ENCODE results near the gene SLC40A1.

Gene SLC40A1

DNA sequence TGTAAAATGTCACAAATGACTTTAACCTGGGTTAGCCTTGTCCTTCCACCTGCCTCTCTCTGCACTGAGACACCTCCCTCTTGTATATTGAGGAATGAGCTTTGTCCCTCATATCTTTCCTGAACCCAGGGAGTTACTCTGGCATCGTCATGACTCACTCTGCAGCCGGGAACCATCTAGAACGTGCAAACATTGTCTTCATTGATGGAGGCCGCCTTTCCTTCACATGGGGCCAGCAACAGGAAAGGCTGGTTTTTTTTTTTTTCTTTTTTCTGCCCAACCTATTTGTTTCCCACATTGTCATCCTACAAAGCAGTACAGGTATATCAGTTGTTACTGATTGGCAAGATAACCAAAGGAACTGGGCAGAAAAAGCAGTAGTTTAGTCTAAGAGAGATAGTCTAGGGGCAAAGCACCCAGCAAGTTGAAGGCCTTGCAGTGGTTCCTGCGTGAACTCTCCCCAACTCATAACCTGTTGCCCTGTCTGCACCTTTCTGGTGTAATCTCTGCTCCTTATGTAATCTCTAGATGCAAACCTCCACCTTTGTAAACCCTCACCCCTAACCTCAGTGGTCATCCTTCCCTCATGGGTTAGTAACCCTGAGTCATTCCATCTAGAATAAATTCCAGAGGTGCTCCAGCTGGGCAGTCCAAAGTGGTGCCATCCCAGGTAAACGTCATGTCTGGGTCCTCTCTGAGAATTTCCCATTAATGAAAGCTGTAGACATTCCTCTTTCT lies 38.3 kb downstream of the SLC40A1 start:
- no peak for DNase-seq

DNA sequence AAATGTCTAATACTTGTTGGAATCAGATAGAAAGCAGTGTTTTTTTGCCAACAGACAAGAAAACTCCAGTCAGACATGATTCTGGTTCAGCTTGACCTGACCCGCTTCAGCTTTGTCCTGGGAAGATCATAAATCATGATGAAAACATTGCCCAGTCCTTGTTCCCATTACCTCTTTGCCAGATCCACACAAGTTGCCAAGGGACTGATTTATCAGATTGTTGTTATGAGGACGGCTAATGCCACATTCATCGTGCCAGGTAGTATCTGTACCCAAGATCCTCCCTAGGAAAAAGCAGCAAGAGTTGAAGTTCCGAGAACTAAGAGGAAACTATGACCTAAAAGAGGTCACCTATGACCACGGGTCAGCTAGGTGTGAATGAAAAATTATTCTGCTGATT lies 39.0 kb downstream of the SLC40A1 start:
- DNase-seq: no peak

DNA sequence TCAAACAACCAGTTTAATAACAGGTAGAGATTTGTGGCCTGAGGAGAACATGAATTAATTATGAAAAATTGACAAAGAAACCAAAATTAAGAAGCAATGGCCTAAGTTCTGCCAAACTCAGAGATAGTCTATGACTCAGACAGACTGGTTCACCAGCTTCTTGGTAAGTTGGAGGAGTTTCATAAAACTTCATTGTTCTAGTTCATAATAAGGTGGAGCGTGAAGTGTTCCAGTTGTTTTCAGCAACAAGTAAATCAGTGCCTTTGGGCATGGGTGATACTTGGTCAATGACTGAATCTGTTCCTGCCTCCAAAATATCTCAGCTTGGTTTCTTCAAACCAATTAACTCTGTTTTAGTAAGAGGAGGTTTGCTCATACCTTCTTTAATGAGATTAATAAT lies 40.0 kb downstream of the SLC40A1 start:
- DNase-seq: no peak

DNA sequence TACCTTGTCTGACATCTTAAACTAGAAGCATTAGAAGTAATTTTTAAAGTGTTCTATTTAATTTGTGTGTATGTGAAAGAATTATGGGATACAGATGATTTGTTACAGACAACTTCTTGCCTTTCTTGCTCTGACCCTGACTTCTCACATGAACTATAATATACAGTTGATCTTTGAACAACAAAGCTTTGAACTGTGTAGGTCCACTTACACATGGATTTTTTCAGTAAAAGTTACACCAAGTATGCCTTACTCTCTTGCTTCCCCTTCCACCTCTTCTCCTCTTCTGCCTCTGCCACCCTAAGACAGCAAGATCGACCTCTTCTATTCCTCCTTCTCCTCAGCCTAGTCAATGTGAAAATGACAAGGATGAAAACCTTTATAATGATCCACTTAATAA lies 42.2 kb downstream of the SLC40A1 start:
- DNase-seq: no peak

DNA sequence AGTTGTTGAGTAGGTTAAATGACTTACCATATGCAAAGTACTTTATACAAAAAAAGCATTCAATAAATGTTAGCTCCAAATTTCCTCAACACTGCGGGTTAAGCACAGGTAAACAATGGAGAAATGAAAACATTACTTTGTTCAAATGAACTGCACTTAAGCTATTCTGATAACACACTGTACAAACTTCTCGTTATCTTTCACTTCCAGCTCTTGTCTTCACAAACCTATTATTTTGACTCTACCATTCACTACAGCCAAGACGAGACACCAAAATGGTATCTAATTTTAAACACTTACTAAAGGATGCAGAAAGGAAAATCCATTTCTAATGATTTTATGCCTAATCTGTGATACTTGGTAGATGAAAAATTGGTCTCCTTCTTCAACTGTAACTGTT lies 43.8 kb downstream of the SLC40A1 start:
- no peak for DNase-seq

DNA sequence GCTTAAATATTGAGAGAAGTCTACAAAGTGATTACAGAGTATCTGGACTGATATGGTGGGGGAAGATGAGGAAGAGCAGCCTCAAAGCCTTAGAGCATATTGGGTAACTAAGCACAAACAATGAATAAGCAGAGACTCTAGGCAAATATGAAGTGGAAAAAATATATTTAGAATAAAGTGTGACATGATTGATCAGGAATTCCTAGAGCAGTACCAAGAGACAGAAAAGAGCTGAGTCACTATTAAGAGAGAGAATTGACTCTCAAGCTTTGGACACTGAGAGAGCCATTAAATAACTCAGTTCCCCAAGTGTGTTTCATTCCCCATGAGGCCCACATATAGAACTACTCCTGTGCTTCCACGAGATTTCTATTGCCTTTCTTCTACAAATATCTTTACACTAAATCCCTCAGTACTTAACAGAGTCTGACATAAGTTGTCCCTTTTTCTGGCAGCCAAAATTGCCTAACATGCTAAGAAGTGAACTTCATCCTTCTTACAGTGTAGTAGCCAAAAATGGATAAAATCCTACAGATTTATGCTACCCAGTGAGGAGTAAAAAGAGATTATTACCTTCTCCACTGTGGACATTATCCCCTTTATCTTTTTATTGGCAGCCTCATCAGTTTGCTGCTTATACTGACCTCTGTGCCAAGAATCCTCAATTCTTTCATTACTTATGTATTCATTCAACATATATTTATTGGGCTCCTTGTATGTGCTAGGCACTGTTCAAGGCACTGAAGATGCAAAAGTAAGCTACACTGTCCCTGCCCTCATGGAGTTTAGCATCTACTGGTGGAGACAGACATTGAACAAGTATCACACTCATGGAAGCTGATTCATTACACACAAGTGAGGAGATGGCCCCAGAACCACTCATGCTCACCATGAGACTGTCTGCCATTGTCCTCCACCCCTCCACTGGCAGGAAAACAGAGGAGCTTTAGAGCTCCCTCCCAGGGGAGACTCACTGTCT lies 45.4 kb downstream of the SLC40A1 start:
- DNase-seq: no peak

DNA sequence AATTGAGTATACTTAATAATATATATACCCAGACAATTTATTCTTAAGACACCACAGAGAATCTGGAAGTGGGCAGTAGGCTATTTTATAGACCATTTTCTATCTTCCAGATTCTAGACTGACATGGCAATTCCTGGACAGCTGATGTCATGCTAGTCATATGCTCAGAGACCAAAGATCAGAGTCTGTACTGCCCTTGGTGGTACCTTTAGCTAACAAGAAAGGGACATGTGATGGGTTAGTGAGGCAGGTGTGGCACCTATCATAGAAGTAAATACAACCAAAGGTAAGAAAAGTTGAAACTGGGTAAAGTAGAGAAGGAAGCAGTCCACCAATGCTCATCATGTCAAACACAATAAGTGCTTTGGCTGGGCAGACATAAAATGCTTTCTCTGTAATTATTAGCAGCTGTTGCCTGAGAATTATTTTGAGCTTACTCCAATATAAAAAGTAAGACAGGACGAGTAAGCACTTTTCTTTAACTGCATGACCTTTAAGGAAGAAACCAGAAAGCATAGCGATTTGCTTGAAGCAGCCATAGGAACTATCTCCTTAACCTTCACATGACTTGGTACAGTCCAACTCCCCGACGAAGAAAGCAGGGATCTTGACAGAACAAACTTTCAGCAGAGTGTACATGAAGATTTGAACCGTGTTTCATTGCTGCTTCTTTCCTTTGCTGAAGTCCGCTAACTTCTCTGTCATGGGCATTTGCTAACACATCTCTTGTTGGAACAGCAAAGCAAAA lies 47.1 kb downstream of the SLC40A1 start:
- no peak for DNase-seq

DNA sequence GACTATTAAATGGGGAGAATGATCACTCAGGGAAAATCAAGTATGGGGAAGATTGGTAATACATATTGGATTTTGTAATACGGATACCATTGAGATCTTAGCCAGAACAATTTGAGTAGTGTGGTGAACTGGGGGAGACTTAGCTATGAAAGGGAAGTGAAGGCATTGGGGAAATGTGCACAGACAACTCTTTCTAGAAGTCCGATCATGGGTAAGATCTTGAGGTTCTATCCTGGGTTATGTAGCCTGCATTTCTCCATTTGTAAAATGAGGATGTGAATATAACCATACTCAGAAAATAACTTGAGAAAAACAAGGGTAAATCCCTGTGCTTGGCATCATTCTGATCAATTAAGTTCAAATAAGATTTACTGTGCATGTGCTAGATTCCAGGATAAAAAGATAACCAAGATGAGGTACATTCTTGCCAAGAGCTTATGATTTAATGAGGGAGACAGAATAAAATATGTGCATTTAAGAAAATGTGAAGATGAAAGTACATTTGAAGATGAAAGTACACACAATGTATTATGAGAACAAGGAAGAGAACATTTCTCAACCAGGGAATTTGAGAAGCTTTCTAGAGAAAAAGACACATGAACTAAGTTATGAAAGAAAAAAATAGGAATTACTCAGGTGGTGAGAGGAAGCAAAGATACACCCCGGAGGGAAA lies 49.5 kb downstream of the SLC40A1 start:
- no peak for DNase-seq

DNA sequence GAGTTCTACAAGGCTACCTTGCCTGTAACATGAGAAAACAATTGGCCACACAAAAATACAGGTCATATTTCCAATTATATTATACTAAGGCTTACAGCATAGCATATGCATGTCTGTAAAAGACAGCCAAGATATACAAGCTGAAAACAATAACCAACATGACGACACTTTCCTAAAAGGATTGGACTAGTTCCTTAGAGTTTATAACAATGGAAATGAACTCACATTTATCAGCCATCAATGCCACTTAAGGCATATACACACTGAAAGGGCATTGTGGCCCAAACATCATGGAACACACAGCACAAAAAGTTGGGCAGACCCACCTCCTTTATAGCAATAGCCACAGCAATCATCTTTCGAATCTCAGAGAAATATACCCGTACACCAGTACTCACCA lies 52.0 kb downstream of the SLC40A1 start:
- DNase-seq: no peak

DNA sequence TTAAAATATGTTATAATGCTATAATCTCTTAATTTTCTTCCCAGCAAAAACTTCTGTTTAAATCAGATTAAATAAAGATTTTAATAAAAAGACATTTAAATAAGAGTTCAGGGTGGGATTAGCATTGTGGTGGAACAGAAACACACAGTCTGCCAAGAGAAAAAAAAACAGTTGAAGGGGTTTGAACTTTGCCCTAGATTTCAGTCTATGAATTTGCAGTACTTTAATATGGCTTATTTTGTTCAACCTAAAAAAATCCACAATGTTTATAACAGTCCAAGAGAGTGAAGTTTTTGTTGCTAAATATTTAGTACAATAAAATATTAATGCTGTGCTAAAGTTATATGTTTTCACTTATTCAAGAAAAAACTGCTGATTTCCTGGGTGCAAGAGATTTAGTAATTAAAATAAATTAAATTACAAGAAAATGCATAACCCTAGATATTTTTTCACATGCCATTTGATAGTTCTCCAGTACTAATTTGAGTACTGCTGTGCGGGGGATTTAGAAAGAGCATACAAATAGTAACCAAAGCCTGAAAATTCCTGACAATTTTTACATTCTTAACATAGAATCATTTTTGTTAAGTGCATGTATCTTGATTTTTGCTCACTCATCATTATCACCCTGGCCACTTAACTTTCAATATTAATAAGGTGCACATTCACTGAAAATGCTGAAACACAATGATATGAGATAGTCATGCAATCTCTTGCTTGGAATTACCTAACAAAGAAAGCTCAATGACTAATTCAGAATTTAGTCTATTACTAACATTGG lies 52.6 kb downstream of the SLC40A1 start:
- no peak for DNase-seq

DNA sequence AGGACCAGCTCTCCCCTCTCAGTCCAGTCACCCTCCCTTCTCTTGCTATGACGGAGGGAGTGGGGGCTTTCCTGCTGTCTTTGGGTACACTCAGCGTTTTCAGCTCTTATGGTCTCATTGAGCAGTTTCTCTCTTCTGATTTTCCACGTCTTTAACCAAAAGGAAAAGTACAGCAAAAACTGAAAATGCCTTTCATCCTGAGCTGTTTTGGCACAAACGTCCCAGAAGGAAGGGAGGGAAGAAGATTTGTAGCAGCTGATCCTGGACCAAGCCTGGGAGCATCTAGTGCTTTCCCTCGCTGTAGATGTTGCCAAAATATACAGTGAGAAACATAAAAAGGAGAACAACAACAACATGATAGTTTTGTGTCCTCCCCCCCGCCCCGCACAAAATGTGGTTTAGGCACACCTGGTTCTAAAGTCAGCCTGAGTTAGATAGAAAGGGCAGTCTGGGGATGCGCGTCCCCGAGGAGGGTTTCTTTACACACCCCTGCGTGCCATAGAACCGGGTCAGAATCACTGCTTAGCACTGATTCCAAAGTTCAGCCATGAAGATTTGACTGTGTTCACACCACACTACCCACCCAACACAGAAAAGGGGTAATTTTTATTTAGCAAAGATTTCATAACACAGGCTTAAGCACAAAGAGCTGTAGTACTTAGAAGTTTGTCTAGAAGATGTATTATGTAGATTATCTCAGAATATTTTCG lies 53.4 kb downstream of the SLC40A1 start:
- no peak for DNase-seq

DNA sequence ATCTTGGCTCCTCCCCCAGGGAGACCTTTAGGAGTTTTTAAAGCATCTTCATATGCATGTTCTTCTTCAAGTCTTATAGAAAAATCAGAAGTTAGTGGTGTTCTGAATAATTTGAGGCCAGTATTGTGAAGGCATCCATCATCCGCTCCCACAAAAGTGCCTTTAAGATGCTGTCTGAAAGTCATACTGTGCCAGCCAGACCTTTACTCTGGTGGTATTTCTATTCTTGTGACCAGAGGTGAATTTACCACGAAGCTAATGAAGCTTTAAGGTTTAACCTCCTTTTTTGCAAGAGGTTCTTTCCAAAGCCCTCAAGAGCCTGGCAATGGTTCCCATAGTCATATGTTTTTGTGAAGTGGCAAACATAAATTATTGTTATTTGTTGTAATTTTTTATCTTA lies 54.3 kb downstream of the SLC40A1 start:
- DNase-seq: no peak

DNA sequence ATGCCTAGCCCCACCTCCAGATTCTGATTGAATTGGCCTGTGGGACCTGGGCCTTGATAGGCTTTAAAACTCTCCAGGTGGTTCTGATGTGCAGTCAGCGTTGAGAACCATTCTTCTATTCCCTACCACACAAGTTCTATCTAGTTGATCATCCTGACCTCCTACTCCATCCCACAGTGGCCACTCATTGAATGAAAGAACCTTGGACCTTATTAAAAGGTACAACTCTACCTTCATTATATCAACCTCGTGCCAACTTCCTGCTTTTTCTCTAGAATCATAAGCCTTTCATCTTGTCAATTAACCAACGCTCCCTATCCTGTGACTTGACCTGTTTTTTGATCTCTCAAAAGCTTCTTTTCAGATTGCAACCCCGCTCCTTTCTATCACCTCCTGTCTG lies 55.8 kb downstream of the SLC40A1 start:
- DNase-seq: no peak

DNA sequence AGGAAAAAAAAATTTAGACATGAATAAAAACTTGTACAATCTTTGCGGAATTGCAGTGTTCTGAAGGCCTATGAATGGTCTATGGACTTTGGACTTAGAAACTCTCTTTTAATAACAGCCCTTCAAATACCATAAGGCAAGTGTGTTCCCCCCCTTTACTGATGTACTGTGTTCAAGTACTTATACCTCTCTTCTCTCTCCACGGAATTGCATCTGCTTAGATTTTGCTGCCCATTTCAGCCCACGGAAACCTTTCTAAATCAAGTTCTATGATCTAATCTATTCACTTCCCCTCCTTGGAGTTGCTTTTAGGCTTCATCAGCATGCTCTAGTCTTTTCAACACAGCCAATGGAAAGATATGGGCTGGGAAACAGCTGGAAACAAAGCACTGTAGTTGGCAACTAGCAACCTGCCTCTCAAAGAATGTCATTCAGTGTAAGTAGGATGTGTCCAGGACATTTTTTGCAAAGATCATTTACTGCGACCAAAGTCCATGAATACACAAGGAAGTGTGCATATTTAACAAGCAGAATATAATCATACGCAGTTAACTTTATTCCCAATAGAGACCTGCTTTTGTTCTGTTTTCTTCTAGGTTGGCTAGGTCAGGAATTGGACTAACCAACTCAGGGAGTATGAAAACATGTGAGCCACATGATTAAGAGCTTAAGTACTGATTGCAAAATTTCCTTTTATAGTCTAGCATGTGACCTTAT lies 58.0 kb downstream of the SLC40A1 start:
- no peak for DNase-seq

DNA sequence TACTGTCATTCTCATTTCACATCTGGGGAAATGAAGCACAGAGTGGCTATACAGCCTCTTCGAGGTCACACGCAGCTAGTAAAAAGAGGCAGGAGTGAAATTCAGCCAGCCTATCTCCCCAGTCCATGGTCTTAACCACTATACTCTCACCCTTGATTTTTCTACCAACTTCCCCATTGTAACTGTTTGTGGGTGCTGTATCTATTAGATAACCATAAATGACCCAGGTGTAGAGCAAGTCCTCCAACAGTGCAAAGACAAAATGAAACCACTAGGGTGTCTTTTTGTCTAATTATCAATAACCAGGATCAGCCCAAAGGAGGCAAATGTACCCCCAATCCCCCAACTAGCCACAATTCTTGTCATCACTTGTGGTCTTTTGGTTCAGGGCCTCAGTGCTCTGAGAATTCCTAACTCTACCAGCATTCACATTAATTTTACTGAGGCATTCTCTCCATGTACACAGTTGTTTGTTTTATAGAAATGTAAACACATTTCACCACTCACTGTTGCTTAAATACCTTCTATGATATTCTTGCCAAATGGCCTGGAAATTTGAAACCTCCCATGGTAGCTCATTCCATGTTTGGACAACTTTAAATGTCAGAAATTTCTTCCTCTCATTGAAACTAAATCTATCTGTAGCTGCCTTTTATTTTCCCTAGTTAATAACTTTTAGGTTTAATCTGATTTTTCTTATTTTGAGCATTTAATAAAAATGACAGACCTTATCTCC lies 58.7 kb downstream of the SLC40A1 start:
- no peak for DNase-seq

DNA sequence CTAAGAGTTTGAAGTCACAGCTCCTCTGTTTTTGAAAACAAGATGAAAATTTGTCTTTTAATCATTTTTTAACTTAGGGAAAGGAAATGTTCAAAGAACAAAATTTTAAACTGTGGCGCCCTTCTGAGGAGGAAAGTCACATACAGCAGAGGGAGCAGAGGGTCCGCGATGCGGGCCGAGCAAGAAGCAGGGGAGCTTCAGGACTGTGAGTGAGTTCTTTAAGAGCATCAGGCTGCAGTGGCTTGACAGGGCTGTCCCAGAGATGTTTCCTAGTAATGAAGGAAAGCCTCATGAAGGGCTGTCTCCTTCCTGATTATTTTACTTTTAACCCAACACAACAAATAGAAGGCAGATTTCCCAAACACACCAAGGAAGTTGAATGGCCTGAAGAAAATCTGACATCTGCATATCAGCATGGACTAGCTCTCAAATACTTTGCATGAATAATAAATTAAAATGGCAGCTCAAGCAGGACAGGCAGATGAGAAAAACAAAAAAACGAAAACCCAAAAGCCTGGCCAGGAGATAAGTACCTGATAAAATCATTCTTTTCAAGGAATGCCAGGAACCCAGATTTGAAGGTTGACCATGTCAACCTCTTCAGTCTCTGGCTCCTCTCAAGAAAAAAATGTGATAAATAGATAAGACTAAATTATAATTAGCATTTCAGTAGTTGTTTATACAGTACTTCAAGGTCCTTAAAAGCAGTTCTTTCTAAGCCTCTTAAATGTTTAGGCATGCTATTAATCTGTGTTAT lies 60.8 kb downstream of the SLC40A1 start:
- no peak for DNase-seq

DNA sequence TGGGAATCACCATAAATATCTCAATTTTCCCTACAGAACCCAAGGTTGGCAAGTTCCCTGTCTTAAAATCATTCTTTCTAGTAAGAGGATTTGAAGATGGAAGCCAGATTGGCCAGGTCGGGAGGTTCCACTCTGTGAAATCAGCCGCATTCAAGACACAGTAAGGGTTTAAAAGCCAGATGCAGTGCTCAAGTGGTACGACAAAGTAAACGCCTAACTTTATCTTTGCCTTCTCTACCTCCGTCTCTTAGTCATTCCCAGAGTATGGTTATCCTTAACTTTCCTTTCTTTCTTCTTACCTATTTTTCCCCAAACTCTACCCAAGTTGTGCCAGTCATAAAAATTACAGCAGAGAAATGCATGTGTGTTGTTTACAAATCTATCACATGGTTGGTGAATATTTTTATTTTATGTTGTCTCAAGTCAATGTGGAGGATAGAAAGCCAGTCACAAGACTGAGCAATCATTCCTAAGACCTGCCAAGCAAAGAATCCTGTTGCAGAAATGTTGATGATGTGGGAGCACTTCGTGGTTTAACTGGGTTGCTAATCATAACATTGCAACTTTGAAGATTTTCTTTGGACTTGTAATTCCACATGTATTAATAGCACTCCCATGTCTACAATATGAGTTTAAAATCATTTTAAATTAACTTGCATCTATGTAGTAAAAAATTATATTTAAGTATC lies 62.6 kb downstream of the SLC40A1 start:
- DNase-seq: no peak

All from anterior cingulate cortex (tissue), 58 donors.